Measurements from ENCODE around the gene SEC14L5. TPM values are rescaled to one million over a fixed set of nuclear protein-coding genes. Genes with fewer than 3 reads are reported as not detected.

The SEC14L5 gene
- total RNA-seq, 1 experiment from 2014 or later: not detected

- 0 out of 2 replicates have a peak, but pooled peaks cover 9% of the 10 kb centered on the region for H3K79me2 ChIP-seq (ENCODE audit: low read length)
- TF ChIP-seq EZH2 (IDR thresholded peaks at IDR 0.05; ENCODE audit: low read length, unreplicated experiment): no peak
- TF ChIP-seq CTCF (conservative IDR thresholded peaks at IDR 0.05; ENCODE audit: low read depth, low read length): no peak
- TF ChIP-seq EZH2phosphoT487 (IDR thresholded peaks at IDR 0.05; ENCODE audit: borderline replicate concordance, low read length): no peak
- H3K9me2 ChIP-seq (replicated peaks; ENCODE audit: low read length): no peaks in the 10 kb centered on the region
- CTCF ChIA-PET: no interaction called here
- H3K36me3 ChIP-seq (ENCODE audit: low read depth, low read length): no peaks in the 10 kb centered on the region
- ATAC-seq: no peak
- BruUV-seq (replicated peaks): no TSS peak
- H4K20me1 ChIP-seq (ENCODE audit: low read length): no peaks in the 10 kb centered on the region
- POLR2A ChIA-PET (ENCODE audit: unreplicated experiment): no interaction called here
- H2AFZ ChIP-seq (ENCODE audit: low read length): no peak overlapping the region
- H3K27me3 ChIP-seq (ENCODE audit: low read length): no peaks in the 10 kb centered on the region
- intact Hi-C loops (cut with micrococcal nuclease): no loop called here
- H3K4me1 ChIP-seq (ENCODE audit: insufficient read depth, low read length): 0 out of 2 replicates have a peak, but pooled peaks cover 5% of the 10 kb centered on the region
- no peak overlapping the region for H3K4me3 ChIP-seq (ENCODE audit: low read length)
- no peak overlapping the region for H3K27ac ChIP-seq (ENCODE audit: low read length)
- no peaks in the 10 kb centered on the region for H3K9me3 ChIP-seq (ENCODE audit: low read length)
- no peak for DNase-seq
- H3K9ac ChIP-seq (ENCODE audit: low read length): no peak overlapping the region
- no peaks in the 10 kb centered on the region for H3F3A ChIP-seq (ENCODE audit: low read length, unreplicated experiment)
- H3K4me2 ChIP-seq (ENCODE audit: low read length): no peak overlapping the region
These were observed 24.7 kb upstream of the SEC14L5 start for GRCh38 chr16:4933433-4933832.

- H3K79me2 ChIP-seq (ENCODE audit: low read length): 0 out of 2 replicates have a peak, but pooled peaks cover 9% of the 10 kb centered on the region
- H3K36me3 ChIP-seq (ENCODE audit: low read depth, low read length): no peaks in the 10 kb centered on the region
- H3K4me3 ChIP-seq (ENCODE audit: low read length): no peak overlapping the region
- no peak for DNase-seq
- CTCF ChIA-PET: no interaction called here
- 0 out of 2 replicates have a peak, but pooled peaks cover 5% of the 10 kb centered on the region for H3K4me1 ChIP-seq (ENCODE audit: insufficient read depth, low read length)
- H4K20me1 ChIP-seq (ENCODE audit: low read length): no peaks in the 10 kb centered on the region
- no peak overlapping the region for H3K27ac ChIP-seq (ENCODE audit: low read length)
- no TSS peak for BruUV-seq (replicated peaks)
- POLR2A ChIA-PET (ENCODE audit: unreplicated experiment): no interaction called here
- H3K27me3 ChIP-seq (ENCODE audit: low read length): no peaks in the 10 kb centered on the region
- H3K9me2 ChIP-seq (replicated peaks; ENCODE audit: low read length): no peaks in the 10 kb centered on the region
- intact Hi-C loops (cut with micrococcal nuclease): no loop called here
- H3K4me2 ChIP-seq (ENCODE audit: low read length): no peak overlapping the region
- no peak overlapping the region for H2AFZ ChIP-seq (ENCODE audit: low read length)
- TF ChIP-seq CTCF (conservative IDR thresholded peaks at IDR 0.05; ENCODE audit: low read depth, low read length): no peak
- no peak for TF ChIP-seq EZH2 (IDR thresholded peaks at IDR 0.05; ENCODE audit: low read length, unreplicated experiment)
- no peak for TF ChIP-seq EZH2phosphoT487 (IDR thresholded peaks at IDR 0.05; ENCODE audit: borderline replicate concordance, low read length)
- no peaks in the 10 kb centered on the region for H3K9me3 ChIP-seq (ENCODE audit: low read length)
- ATAC-seq: no peak
- no peak overlapping the region for H3K9ac ChIP-seq (ENCODE audit: low read length)
- no peaks in the 10 kb centered on the region for H3F3A ChIP-seq (ENCODE audit: low read length, unreplicated experiment)
These were observed 24.2 kb upstream of the SEC14L5 start for GRCh38 chr16:4933871-4934395.

- no peaks in the 10 kb centered on the region for H3K27me3 ChIP-seq (ENCODE audit: low read length)
- H3K9me2 ChIP-seq (replicated peaks; ENCODE audit: low read length): no peaks in the 10 kb centered on the region
- H3K4me1 ChIP-seq (ENCODE audit: insufficient read depth, low read length): 0 out of 2 replicates have a peak, but pooled peaks cover 5% of the 10 kb centered on the region
- H3F3A ChIP-seq (ENCODE audit: low read length, unreplicated experiment): no peaks in the 10 kb centered on the region
- DNase-seq (no peak), ATAC-seq (no peak)
- ChIA-PET POLR2A (ENCODE audit: unreplicated experiment) (no interaction called here), CTCF (no interaction called here)
- no peak overlapping the region for H3K4me2 ChIP-seq (ENCODE audit: low read length)
- H3K27ac ChIP-seq (ENCODE audit: low read length): no peak overlapping the region
- H3K9me3 ChIP-seq (ENCODE audit: low read length): no peaks in the 10 kb centered on the region
- no TSS peak for BruUV-seq (replicated peaks)
- intact Hi-C loops (cut with micrococcal nuclease): no loop called here
- H3K79me2 ChIP-seq (ENCODE audit: low read length): 0 out of 2 replicates have a peak, but pooled peaks cover 9% of the 10 kb centered on the region
- H3K4me3 ChIP-seq (ENCODE audit: low read length): no peak overlapping the region
- TF ChIP-seq EZH2 (IDR thresholded peaks at IDR 0.05; ENCODE audit: low read length, unreplicated experiment) (no peak), CTCF (conservative IDR thresholded peaks at IDR 0.05; ENCODE audit: low read depth, low read length) (no peak), EZH2phosphoT487 (IDR thresholded peaks at IDR 0.05; ENCODE audit: borderline replicate concordance, low read length) (no peak)
- H3K9ac ChIP-seq (ENCODE audit: low read length): no peak overlapping the region
- H4K20me1 ChIP-seq (ENCODE audit: low read length): no peaks in the 10 kb centered on the region
- H3K36me3 ChIP-seq (ENCODE audit: low read depth, low read length): no peaks in the 10 kb centered on the region
- no peak overlapping the region for H2AFZ ChIP-seq (ENCODE audit: low read length)
These were observed 23.5 kb upstream of the SEC14L5 start for GRCh38 chr16:4934591-4934990.

All from PC-3 (cell line).